CD4-positive, alpha-beta T cell (primary cell): Measurements from ENCODE around the gene POLR3GL. TPM values are rescaled to one million over a fixed set of nuclear protein-coding genes. Genes with fewer than 3 reads are reported as not detected.

Experiments used
- ATAC-seq: fragments of 200-7000 bp; cut with Tn5 transposase; one replicate; pipeline ENCODE4 v1.10.0; 2022; ENCODE audit warnings: mild to moderate bottlenecking; ENCODE audit not compliant: poor library complexity
- CTCF ChIA-PET: fragments of 350-600 bp; sonication (Branson Sonifier 250); formaldehyde crosslinking; loops from one replicate; lab custom pipeline; 2021; ENCODE audit warnings: antibody characterized with exemption, inconsistent platforms; lab: Charles Lee
- POLR2A ChIA-PET: fragments of 350-600 bp; sonication (Branson Sonifier 250); formaldehyde crosslinking; loops from one replicate; lab custom pipeline; 2021; ENCODE audit warnings: antibody characterized with exemption, inconsistent platforms; lab: Charles Lee
- DNase-seq, 14 experiments: peaks; one replicate each; pipeline ENCODE4 v3.0.0-alpha.2; 2013 to 2020; ENCODE audit warnings: mixed read lengths in 2 of 14
- H3K27ac ChIP-seq, 2 donors: one replicate each; pipeline versions ENCODE4 v1.5.1 to v1.7.0; 2013; ENCODE audit warnings: low read length in 2 of 2, low read depth in 1 of 2, mild to moderate bottlenecking in 1 of 2
- H3K27me3 ChIP-seq, 2 experiments: 1 replicate in 1 of 2; 2 replicates in 1 of 2; pipeline versions ENCODE4 v1.6.1 to v1.7.0; 2013; ENCODE audit warnings: low read length in 2 of 2, control low read depth in 1 of 2, mild to moderate bottlenecking in 1 of 2, moderate library complexity in 1 of 2; ENCODE audit not compliant: insufficient read depth in 2 of 2, control insufficient read depth in 1 of 2
- H3K36me3 ChIP-seq: one replicate; pipeline ENCODE4 v1.6.1; 2013; ENCODE audit warnings: low read length, control low read depth; ENCODE audit not compliant: insufficient read depth
- H3K4me1 ChIP-seq: one replicate; pipeline ENCODE4 v1.6.1; 2013; ENCODE audit warnings: low read length, control low read depth; ENCODE audit not compliant: insufficient read depth
- H3K4me3 ChIP-seq: one replicate; pipeline ENCODE4 v1.5.1; 2013; ENCODE audit warnings: mild to moderate bottlenecking, low read length, moderate library complexity
- H3K9me3 ChIP-seq, 2 experiments: 1 replicate in 1 of 2; 2 replicates in 1 of 2; pipeline versions ENCODE4 v1.6.1 to v1.7.0; 2013; ENCODE audit warnings: low read length in 2 of 2, mild to moderate bottlenecking in 2 of 2, control low read depth in 1 of 2, moderate library complexity in 1 of 2; ENCODE audit not compliant: control insufficient read depth in 1 of 2, insufficient read depth in 1 of 2
- H3K27ac Mint-ChIP-seq: one replicate; pipeline ENCODE4 v1.8.0; 2020; ENCODE audit warnings: mixed read lengths
- H3K27me3 Mint-ChIP-seq: one replicate; pipeline ENCODE4 v1.8.0; 2021; ENCODE audit warnings: mixed read lengths
- H3K36me3 Mint-ChIP-seq: one replicate; pipeline ENCODE4 v1.8.0; 2021; ENCODE audit warnings: low read depth, mixed read lengths
- H3K4me1 Mint-ChIP-seq: one replicate; pipeline ENCODE4 v1.8.0; 2021; ENCODE audit warnings: low read depth, mixed read lengths
- H3K4me3 Mint-ChIP-seq: one replicate; pipeline ENCODE4 v1.8.0; 2020; ENCODE audit warnings: mild to moderate bottlenecking, mixed read lengths
- H3K9me3 Mint-ChIP-seq: one replicate; pipeline ENCODE4 v1.8.0; 2020; ENCODE audit warnings: mixed read lengths
- CTCF ChIP-seq: fragments of 200-600 bp; IDR thresholded peaks from one replicate; pipeline ENCODE4 v1.8.0; 2022; ENCODE audit warnings: antibody characterized with exemption, mild to moderate bottlenecking
- intact Hi-C, 2 experiments: fragments of 100-400 bp; cut with DNase I in 1 of 2; cut with micrococcal nuclease in 1 of 2; formaldehyde crosslinking; loops; one replicate each; pipeline versions ENCODE4 v1.15.1 to v1.9.0; 2023 to 2025; cut with DNase I, micrococcal nuclease
- total RNA-seq, 174 experiments: library from RNA in 2 of 174; stranded (reverse) in 2 of 174; gene quantifications; one replicate each; pipeline ENCODE4 v1.2.3 and lab custom pipeline; 2021 to 2026

The POLR3GL gene
- total RNA-seq, 2 experiments from 2014 or later, result 17.2 to 17.8 TPM

GRCh38 chr1:145936247-145936646 lies 28.2 kb upstream of the POLR3GL start:
- peaks cover 25% of the 10 kb centered on the region for H3K4me1 Mint-ChIP-seq
- intact Hi-C loops, result no loop called here
- no peak for DNase-seq
- no peak for TF ChIP-seq CTCF
- peaks cover 65% of the 10 kb centered on the region for H3K36me3 Mint-ChIP-seq
- H3K27me3 Mint-ChIP-seq, result no peaks in the 10 kb centered on the region
- Histone ChIP-seq H3K4me1 (peaks cover 20% of the 10 kb centered on the region), H3K9me3 (no peaks in the 10 kb centered on the region), H3K36me3 (peaks cover 44% of the 10 kb centered on the region), H3K27ac (no peak overlapping the region), H3K27me3 (no peaks in the 10 kb centered on the region), H3K4me3 (no peak overlapping the region)
- no peak for ATAC-seq
- CTCF ChIA-PET, result no interaction called here
- no peak overlapping the region for H3K4me3 Mint-ChIP-seq
- POLR2A ChIA-PET, result interaction anchor here (1.0 to 2.3 kb wide), 3 partner anchors 9 to 43 kb away, joined by 3 to 14 read pairs (median 4); partner anchors contain the start of genes ANKRD34A, POLR3GL and RBM8A
- no peaks in the 10 kb centered on the region for H3K9me3 Mint-ChIP-seq
- no peak overlapping the region for H3K27ac Mint-ChIP-seq

GRCh38 chr1:145937436-145937835 lies 27.1 kb upstream of the POLR3GL start:
- no peak overlapping the region for H3K4me3 ChIP-seq
- ChIA-PET CTCF (no interaction called here), POLR2A (interaction anchor here (2.3 kb wide), 1 partner anchor 10 kb away, joined by 14 read pairs; the partner anchor contains the start of gene RBM8A)
- no peaks in the 10 kb centered on the region for H3K27me3 ChIP-seq
- H3K9me3 ChIP-seq, result no peaks in the 10 kb centered on the region
- intact Hi-C loops, result no loop called here
- Mint-ChIP-seq H3K27me3 (no peaks in the 10 kb centered on the region), H3K4me1 (peaks cover 16% of the 10 kb centered on the region), H3K4me3 (no peak overlapping the region), H3K36me3 (peaks cover 74% of the 10 kb centered on the region), H3K9me3 (no peaks in the 10 kb centered on the region), H3K27ac (no peak overlapping the region)
- TF ChIP-seq CTCF, result no peak
- DNase-seq (no peak), ATAC-seq (no peak)
- peaks cover 56% of the 10 kb centered on the region for H3K36me3 ChIP-seq
- peaks cover 12% of the 10 kb centered on the region for H3K4me1 ChIP-seq
- no peak overlapping the region for H3K27ac ChIP-seq

GRCh38 chr1:145942405-145942804 lies 22.1 kb upstream of the POLR3GL start:
- H3K27me3 Mint-ChIP-seq, result no peaks in the 10 kb centered on the region
- H3K9me3 Mint-ChIP-seq, result no peaks in the 10 kb centered on the region
- H3K27ac Mint-ChIP-seq, result no peak overlapping the region
- DNase-seq (no peak), ATAC-seq (no peak)
- ChIA-PET CTCF (interaction anchor here (1.1 to 2.6 kb wide), 2 partner anchors 15 to 65 kb away, joined by 4 to 9 read pairs; partner anchors contain the start of gene RBM8A), POLR2A (interaction anchor here (0.8 to 4.1 kb wide), 4 partner anchors 15 to 24 kb away, joined by 3 to 16 read pairs (median 6); partner anchors contain the start of genes ANKRD34A, LIX1L, PEX11B and POLR3GL)
- no peaks in the 10 kb centered on the region for H3K9me3 ChIP-seq
- no peak overlapping the region for H3K27ac ChIP-seq
- no peak overlapping the region for H3K4me3 Mint-ChIP-seq
- no peak for TF ChIP-seq CTCF
- peaks cover 65% of the 10 kb centered on the region for H3K36me3 ChIP-seq
- H3K4me1 Mint-ChIP-seq, result peaks cover 11% of the 10 kb centered on the region
- H3K36me3 Mint-ChIP-seq, result peaks cover 71% of the 10 kb centered on the region
- no peaks in the 10 kb centered on the region for H3K27me3 ChIP-seq
- no peak overlapping the region for H3K4me3 ChIP-seq
- intact Hi-C loops, result no loop called here
- H3K4me1 ChIP-seq, result no peaks in the 10 kb centered on the region
